OCI-LY7 (cell line): ENCODE data around the gene FMNL2. TPM values are rescaled to one million over a fixed set of nuclear protein-coding genes. Genes with fewer than 3 reads are reported as not detected.

Source experiments
- BruUV-seq: library from RNA; stranded (reverse); fragments of 400-500 nt; replicated peaks from 2 replicates; lab custom pipeline; 2021; lab: Mats Ljungman, UMichigan
- CTCF ChIA-PET: fragments of 300-600 bp; sonication (Branson Sonifier 250); formaldehyde crosslinking; loops from one replicate; lab custom pipeline; 2022; ENCODE audit warnings: antibody characterized with exemption; ENCODE audit not compliant: unreplicated experiment; lab: Charles Lee
- POLR2A ChIA-PET: fragments of 300-600 bp; sonication (Branson Sonifier 250); formaldehyde crosslinking; loops from one replicate; lab custom pipeline; 2022; ENCODE audit warnings: antibody characterized with exemption; lab: Charles Lee
- DNase-seq: peaks from one replicate; pipeline ENCODE4 v3.0.0-alpha.2; 2015; ENCODE audit warnings: low spot score
- H2AFZ ChIP-seq: fragments of 200-600 bp; sonication (generic), shearing (Covaris generic); 2 replicates; pipeline ENCODE4 v1.6.1; 2014; ENCODE audit warnings: mild to moderate bottlenecking, antibody characterized with exemption, low read length, moderate library complexity
- H3K27ac ChIP-seq: fragments of 200-600 bp; sonication (generic); 2 replicates; pipeline ENCODE4 v1.5.1; 2014; ENCODE audit warnings: mixed run types, low read depth, mild to moderate bottlenecking, moderate library complexity, low read length, inconsistent platforms; ENCODE audit not compliant: poor library complexity, severe bottlenecking
- H3K36me3 ChIP-seq: fragments of 200-600 bp; sonication (generic); 2 replicates; pipeline ENCODE4 v1.6.1; 2014; ENCODE audit warnings: mild to moderate bottlenecking, antibody characterized with exemption, low read length, moderate library complexity, mixed read lengths; ENCODE audit not compliant: insufficient read depth
- H3K4me1 ChIP-seq: fragments of 200-600 bp; sonication (generic); 2 replicates; pipeline ENCODE4 v1.5.1; 2014; ENCODE audit warnings: mild to moderate bottlenecking, low read length; ENCODE audit not compliant: insufficient read depth, poor library complexity, severe bottlenecking
- H3K4me2 ChIP-seq: fragments of 200-600 bp; sonication (generic); 2 replicates; pipeline ENCODE4 v1.6.1; 2014; ENCODE audit warnings: mild to moderate bottlenecking, low read length
- H3K4me3 ChIP-seq: fragments of 200-600 bp; sonication (generic); 2 replicates; pipeline ENCODE4 v1.5.1; 2014; ENCODE audit warnings: mild to moderate bottlenecking, low read depth, low read length; ENCODE audit not compliant: poor library complexity, severe bottlenecking
- H3K79me2 ChIP-seq: fragments of 200-600 bp; sonication (generic); 2 replicates; pipeline ENCODE4 v1.6.1; 2016; ENCODE audit warnings: low read depth, mild to moderate bottlenecking, low read length, moderate library complexity, mixed read lengths; ENCODE audit not compliant: insufficient read depth
- H3K9me2 ChIP-seq: fragments of 200-600 bp; sonication (generic); 2 replicates; pipeline ENCODE4 v1.6.1; 2016; ENCODE audit warnings: mild to moderate bottlenecking, low read length, mixed read lengths; ENCODE audit not compliant: insufficient read depth
- H3K9me3 ChIP-seq: fragments of 200-600 bp; sonication (generic); 2 replicates; pipeline ENCODE4 v1.6.1; 2014; ENCODE audit warnings: mild to moderate bottlenecking, mixed run types, low read length, mixed read lengths
- H4K20me1 ChIP-seq: fragments of 200-600 bp; sonication (generic); 2 replicates; pipeline ENCODE4 v1.6.1; 2014; ENCODE audit warnings: mild to moderate bottlenecking, antibody characterized with exemption, low read length, moderate library complexity, mixed read lengths; ENCODE audit not compliant: insufficient read depth
- CTCF ChIP-seq: fragments of 200-600 bp; sonication (generic); conservative IDR thresholded peaks from 2 replicates; pipeline ENCODE4 v1.5.1; 2014; ENCODE audit warnings: mild to moderate bottlenecking, antibody characterized with exemption, low read length, moderate library complexity, mixed read lengths
- EZH2phosphoT487 ChIP-seq: fragments of 200-600 bp; sonication (generic); IDR thresholded peaks from 2 replicates; pipeline ENCODE4 v1.6.1; 2018; ENCODE audit warnings: low read depth, borderline replicate concordance, mild to moderate bottlenecking, mixed run types, antibody characterized with exemption, low read length, moderate library complexity, mixed read lengths
- intact Hi-C: fragments of 100-400 bp; cut with micrococcal nuclease; formaldehyde crosslinking; loops from one replicate; pipeline ENCODE4 v1.10.0; 2022; ENCODE audit not compliant: unreplicated experiment
- total RNA-seq, 2 experiments: library from RNA; depleted of rRNA in 1 of 2; stranded (reverse); fragments of >200 nt in 1 of 2; shearing (Covaris generic) in 1 of 2; gene quantifications; 2 replicates each; pipeline ENCODE4 v1.2.3, GENCODE V29; 2014 to 2022

Gene FMNL2
- total RNA-seq, 2 experiments from 2014 or later = 0.03 to 0.21 TPM

GRCh38 chr2:152542995-152543481, 208.1 kb downstream of the FMNL2 start:
- Histone ChIP-seq H2AFZ (0 out of 2 replicates have a peak overlapping the region, but pooled peaks have one; percentile 25), H3K36me3 (no peaks in the 10 kb centered on the region), H4K20me1 (no peaks in the 10 kb centered on the region), H3K9me2 (no peaks in the 10 kb centered on the region), H3K79me2 (no peaks in the 10 kb centered on the region), H3K27ac (no peak overlapping the region), H3K9me3 (no peaks in the 10 kb centered on the region), H3K4me1 (peaks cover 4% of the 10 kb centered on the region), H3K4me2 (no peak overlapping the region), H3K4me3 (no peak overlapping the region)
- POLR2A ChIA-PET = interaction anchor here (0.6 kb wide), 1 partner anchor 517 kb away, joined by 3 read pairs; no protein-coding TSS in a partner anchor
- no peak for DNase-seq
- intact Hi-C loops = no loop called here
- CTCF ChIA-PET = interaction anchor here (0.6 kb wide), 1 partner anchor 22 kb away, joined by 3 read pairs; no protein-coding TSS in a partner anchor
- no TSS peak for BruUV-seq
- TF ChIP-seq EZH2phosphoT487 (no peak), CTCF (no peak)

- TF ChIP-seq EZH2phosphoT487 (no peak), CTCF (no peak)
- intact Hi-C loops = no loop called here
- H3K4me1 ChIP-seq = peaks cover 4% of the 10 kb centered on the region
- H2AFZ ChIP-seq = no peak overlapping the region
- BruUV-seq = no TSS peak
- no peaks in the 10 kb centered on the region for H3K9me3 ChIP-seq
- H4K20me1 ChIP-seq = no peaks in the 10 kb centered on the region
- no peaks in the 10 kb centered on the region for H3K36me3 ChIP-seq
- no peak overlapping the region for H3K4me2 ChIP-seq
- DNase-seq = no peak
- H3K9me2 ChIP-seq = no peaks in the 10 kb centered on the region
- POLR2A ChIA-PET = interaction anchor here (0.6 kb wide), 1 partner anchor 518 kb away, joined by 3 read pairs; no protein-coding TSS in a partner anchor
- H3K4me3 ChIP-seq = no peak overlapping the region
- CTCF ChIA-PET = interaction anchor here (0.6 kb wide), 1 partner anchor 21 kb away, joined by 3 read pairs; no protein-coding TSS in a partner anchor
- no peak overlapping the region for H3K27ac ChIP-seq
- no peaks in the 10 kb centered on the region for H3K79me2 ChIP-seq
Measured at GRCh38 chr2:152543717-152544116, 208.7 kb downstream of the FMNL2 start.

GRCh38 chr2:152544638-152545037, 209.7 kb downstream of the FMNL2 start:
- H3K27ac ChIP-seq = no peak overlapping the region
- DNase-seq = no peak
- no peaks in the 10 kb centered on the region for H3K36me3 ChIP-seq
- no peak overlapping the region for H3K4me3 ChIP-seq
- CTCF ChIA-PET = no interaction called here
- H4K20me1 ChIP-seq = no peaks in the 10 kb centered on the region
- no peaks in the 10 kb centered on the region for H3K79me2 ChIP-seq
- BruUV-seq = no TSS peak
- peaks cover 4% of the 10 kb centered on the region for H3K4me1 ChIP-seq
- no peak overlapping the region for H3K4me2 ChIP-seq
- TF ChIP-seq CTCF (no peak), EZH2phosphoT487 (no peak)
- intact Hi-C loops = no loop called here
- H2AFZ ChIP-seq = no peak overlapping the region
- H3K9me3 ChIP-seq = no peaks in the 10 kb centered on the region
- POLR2A ChIA-PET = interaction anchor here (1.1 kb wide), 1 partner anchor 68 kb away, joined by 3 read pairs; no protein-coding TSS in a partner anchor
- H3K9me2 ChIP-seq = no peaks in the 10 kb centered on the region
